HG03575 (cell line): ENCODE measurements around the gene OR2T1.
"Not testable (repeated sequence)": the region's sequence is repeated elsewhere in the genome, so short reads cannot be mapped to it uniquely, and the experiment has no call there.

Source experiments
- ATAC-seq: cut with Tn5 transposase; IDR thresholded peaks from one replicate; pipeline ENCODE4 v1.9.1; 2021; ENCODE audit not compliant: unreplicated experiment, insufficient number of reproducible peaks, low FRiP score; ENCODE audit errors: extremely low read depth

OR2T1 gene

GRCh38 chr1:248402748-248403147 is at the start of gene OR2T1:
Gene OR2T1, plus strand, starts transcription at chr1:248403048. Its CDS starts 3,100 bp downstream, at chr1:248406148.
- no peak for ATAC-seq

DNA sequence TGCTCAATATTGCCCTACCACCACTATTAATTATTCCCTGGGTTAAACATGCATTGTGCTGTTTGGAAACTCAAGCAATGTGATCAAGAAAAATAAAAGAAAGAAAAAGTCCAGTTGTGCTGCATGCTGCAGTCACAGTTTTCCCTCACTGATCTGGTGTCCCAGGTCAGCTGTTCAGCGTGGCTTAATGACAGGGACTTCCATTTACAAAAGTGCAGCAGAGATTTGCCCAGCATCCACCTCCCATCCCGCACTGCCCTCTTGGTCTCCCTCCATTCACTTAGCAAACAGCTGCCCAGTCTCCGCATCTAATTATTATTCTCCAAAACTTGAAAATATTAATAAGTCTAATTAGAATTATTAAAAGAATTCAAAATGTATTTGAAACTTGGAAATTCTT is 43.4 kb upstream of the OR2T1 start:
- ATAC-seq, result no peak

DNA sequence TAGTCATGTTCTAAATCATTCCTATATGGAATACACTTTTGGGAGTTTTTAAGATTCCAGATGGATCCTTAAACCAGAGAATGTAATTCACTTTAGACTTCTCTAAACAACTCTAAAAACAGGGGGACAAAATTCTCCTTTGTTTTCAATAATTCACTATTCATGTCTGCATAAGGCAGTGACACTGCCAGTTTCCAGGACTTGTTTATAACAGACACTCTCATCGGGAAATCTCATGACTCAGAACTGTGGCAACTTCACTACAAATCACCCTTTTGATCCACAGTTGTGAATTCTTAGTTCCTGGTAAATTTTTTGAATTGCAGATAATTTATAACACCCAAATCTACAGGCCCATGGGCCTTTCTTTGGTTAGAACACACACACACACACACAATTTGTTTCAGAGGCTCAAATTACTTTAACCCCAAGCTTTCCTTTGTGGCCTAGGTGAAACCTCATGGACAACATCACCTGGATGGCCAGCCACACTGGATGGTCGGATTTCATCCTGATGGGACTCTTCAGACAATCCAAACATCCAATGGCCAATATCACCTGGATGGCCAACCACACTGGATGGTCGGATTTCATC is 41.6 kb upstream of the OR2T1 start, which contains the start of gene OR2T4:
TSS of gene OR2T4 (plus strand) at position 545 of the 595 bp plus-strand sequence. CDS start at position 545, 0 bp downstream.
- no peak for ATAC-seq

GRCh38 chr1:248366609-248367008 is 36.2 kb upstream of the OR2T1 start:
- ATAC-seq, result no peak

DNA sequence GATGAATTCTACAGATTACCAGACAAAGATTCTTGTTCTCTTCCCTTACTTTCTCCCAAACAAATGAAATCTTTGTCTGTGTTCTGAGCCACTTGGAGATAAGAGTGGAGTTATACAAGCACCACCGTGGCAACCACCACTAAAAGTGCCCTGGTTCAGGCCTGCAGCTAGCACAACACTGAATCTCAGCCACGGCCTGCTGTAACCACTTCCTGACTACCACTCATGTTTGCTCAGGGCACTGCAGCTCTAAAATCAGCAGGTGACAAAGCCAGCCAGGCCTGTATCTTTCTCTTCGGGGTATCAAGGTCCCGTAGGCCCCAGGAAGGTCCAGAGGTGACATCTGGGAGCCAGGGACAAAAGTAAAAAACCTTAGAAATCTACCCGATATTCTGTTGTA is 30.5 kb upstream of the OR2T1 start:
- no peak for ATAC-seq

- no peak for ATAC-seq
Observed at GRCh38 chr1:248373761-248374160, 29.1 kb upstream of the OR2T1 start.

- no peak for ATAC-seq
Observed at GRCh38 chr1:248375446-248375845, 27.4 kb upstream of the OR2T1 start, which contains the start of gene OR2T6. Gene OR2T6, plus strand, starts transcription at chr1:248375746. Its CDS starts 11,863 bp downstream, at chr1:248387609.

DNA sequence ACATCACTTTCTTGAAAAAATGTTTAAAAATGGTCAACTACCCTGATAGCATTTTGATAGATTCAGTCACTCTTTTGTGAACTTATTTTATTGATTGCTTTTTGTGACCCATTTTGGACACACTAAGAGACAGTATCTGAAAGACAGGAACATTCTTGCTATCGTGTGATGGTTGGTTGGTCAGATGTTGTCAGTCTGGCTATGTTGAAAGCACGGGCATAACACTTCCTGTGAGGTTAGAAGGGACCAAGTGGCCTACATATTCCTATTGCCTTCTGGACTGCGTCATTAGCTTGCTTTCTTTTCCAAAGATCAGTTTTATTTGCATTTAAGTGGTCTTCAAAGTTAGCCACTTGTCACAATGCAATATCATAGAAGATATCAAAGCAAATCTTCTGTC is 25.9 kb upstream of the OR2T1 start:
- ATAC-seq, result no peak

- ATAC-seq, result no peak
Observed at GRCh38 chr1:248380854-248381253, 22.0 kb upstream of the OR2T1 start.

DNA sequence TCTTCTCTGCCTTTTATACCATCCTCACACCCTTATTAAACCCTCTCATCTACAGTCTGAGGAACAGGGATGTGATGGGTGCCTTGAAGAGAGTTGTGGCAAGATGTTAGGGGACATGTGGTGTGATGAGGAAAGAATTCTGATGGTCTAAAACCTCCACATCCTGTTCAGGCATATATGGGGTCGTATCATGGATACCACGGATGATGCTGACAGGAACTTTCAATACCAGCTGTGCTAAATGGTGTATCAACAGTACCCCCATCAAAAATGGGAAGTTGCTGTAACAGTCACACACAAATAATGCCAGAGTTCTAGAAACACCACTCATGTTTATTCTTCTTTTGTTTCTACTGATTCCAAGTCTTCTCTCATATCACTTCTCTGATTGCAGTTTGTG is 14.4 kb upstream of the OR2T1 start:
- no peak for ATAC-seq

DNA sequence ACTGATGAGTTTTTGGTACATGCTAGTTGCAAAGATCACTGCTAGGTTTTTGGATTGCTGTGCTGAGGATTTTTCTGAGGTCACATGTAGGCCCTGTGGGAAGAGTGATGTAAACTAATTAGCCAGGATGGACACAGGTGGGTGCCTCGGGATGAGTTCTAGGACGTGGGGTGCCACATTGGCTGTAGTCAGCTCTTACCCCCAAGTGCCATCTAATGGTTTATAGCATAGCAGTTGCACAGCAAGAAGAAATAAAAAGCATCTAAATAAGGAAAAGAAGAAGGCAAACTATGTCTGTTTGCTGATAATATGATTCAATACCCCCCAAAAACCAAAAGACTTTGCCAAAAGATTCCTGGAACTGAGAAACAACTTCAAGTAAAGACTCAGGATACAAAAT is 9.8 kb upstream of the OR2T1 start:
- ATAC-seq, result no peak

GRCh38 chr1:248404024-248404423 is 1.2 kb downstream of the OR2T1 start:
- no peak for ATAC-seq

DNA sequence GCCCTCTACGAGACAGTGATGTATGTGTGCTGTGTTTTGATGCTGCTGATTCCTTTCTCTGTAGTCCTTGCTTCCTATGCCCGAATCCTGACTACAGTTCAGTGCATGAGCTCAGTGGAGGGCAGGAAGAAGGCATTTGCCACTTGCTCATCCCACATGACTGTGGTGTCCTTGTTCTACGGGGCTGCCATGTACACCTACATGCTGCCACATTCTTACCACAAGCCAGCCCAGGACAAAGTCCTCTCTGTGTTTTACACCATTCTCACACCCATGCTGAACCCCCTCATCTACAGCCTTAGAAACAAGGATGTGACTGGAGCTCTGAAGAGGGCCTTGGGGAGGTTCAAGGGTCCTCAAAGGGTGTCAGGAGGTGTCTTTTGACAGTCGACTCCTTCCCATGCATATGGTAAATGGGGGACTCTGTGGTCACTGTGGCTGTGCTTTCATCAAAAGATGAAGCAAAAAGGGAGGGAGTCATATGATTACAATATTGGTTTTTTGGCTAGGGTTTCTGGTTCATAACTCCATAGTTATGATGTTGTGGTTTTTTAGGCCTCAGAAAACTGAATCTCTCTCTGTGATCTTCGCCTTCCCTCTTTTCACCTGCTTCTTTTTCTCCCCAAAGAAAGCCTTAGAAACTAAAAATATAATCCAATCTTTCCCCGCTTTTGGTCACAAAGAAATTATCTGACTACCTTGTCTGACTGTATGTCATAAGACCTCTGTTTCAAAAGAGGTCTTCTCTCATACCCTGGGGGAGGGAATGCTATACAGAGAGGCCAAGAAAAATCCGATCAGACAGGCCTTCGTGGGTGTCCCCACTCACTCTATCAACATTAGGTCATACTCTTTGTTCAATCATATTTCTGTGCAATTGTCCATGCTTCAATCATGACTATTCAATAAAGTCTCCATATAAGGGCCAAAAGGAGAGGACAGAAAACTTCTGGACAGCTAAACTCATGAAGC is 4.2 kb downstream of the OR2T1 start:
- no peak for ATAC-seq

DNA sequence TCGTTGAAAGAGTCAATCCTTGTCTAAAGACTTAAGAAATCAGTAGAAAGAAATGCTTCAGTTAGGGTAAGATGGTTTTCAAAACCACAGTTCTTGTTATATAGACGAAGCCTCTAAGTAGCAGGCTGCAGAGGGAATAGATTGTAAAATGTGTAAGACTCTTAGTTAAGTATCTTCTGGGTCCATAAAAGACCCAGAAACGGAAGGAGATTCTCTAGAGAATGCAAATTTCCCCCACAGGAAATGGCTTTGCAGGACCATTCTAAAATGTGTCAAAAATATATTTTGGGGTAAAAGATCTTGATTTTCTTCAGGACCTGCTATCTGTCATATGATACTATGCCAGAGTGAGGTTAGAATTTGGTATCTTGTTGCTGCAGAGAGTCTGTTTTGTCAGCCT is 13.4 kb downstream of the OR2T1 start:
- ATAC-seq, result no peak

DNA sequence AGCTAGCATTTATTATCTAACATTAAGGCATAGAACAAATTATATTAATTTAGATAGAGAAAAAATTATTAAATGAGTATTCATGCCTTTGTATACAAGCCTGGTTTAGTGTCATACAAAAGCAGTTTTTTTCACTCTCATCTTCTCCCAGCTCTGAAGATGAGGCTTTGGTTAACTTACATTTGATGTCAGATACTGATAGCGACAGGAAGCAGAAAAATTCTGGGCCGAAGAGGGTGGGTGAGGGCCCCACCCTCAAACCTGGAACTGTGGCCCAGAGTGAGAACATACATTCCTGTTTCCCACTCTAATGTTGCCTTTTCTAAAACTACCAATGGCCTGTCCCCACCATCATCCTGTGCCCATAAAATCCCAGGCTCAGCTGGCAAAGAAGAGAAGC is 15.0 kb downstream of the OR2T1 start:
- ATAC-seq, result no peak

DNA sequence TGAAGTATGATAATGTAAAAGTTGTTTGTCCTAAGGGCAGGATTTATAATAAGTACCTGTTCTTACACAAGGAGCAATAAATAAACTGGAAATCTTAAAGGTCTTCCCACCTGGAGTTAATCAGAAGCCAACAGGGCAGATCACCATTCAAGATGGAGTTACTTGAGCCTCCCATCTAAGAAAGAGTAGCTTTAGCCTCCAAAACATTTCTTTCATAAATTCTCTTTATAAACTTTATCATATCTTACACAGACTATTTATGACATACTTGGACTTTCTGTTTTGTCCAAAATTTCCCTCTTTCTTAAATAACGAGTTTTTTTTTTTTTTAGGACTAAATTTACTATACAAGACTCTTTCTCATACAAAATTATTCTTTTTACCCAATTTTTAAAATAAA is 18.5 kb downstream of the OR2T1 start:
- no peak for ATAC-seq

DNA sequence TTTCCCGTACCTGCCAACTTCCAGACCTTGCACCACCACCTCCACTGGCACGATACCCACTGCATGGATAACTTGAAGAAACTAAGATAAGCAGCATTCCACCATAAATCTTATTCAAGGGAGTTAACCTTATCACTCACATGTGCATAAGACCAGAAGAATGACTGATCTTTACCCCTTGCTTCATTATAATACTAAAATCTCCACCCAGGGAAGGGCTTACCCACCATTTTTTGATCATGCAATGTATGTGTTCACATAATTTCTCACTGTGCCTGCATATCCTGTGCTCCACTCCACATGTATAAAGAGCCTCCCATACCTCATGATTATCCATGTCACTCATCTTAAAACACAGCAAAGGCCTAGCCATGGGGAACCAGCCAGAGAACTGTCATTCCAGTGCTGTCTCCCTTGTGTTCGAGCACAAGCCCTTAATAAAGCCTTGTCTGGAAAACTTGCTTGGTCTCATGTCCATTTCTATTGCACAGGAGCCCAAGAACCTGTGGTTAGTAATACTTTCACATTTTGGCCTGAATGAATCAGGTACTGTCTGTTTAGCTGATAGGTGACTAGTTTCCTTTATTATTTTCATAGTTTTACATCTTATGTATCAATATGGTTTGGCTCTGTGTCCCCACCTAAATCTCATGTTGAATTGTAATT is 24.8 kb downstream of the OR2T1 start:
- ATAC-seq, result peak; percentile 10

GRCh38 chr1:248428192-248428533 is 25.3 kb downstream of the OR2T1 start:
- ATAC-seq, result peak; percentile 83

DNA sequence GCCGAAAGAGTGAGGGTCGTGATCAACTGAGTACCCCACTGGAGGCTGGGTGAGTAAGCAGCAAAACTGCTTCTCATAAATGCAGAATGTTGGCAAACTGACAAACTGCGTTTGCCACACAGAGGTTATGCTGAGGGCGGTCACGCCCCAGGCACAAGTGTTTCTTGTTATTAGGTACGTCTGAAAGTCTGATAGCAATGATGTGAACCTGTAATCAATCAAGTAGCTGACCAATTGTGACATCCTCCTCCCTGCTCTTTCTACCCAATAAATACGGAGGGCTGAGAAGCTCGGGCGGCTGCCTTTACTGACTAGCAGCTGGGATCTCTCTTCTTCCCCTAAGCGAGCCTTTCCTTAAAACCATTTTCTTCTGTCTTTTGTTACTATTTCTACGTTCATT is 28.8 kb downstream of the OR2T1 start:
- not testable (repeated sequence) for ATAC-seq

- ATAC-seq, result not testable (repeated sequence)
Observed at GRCh38 chr1:248432201-248432600, 29.4 kb downstream of the OR2T1 start.
